Inflammatory macrophage (primary cell): ENCODE measurements around the gene ELAVL1.
"Not testable (repeated sequence)": the region's sequence is repeated elsewhere in the genome, so short reads cannot be mapped to it uniquely, and the experiment has no call there.

Source experiments
- DNase-seq, 2 donors: peaks; one replicate each; pipeline ENCODE4 v3.0.0-alpha.2; 2020 to 2022
- total RNA-seq, 18 experiments: gene quantifications; one replicate each; lab custom pipeline; 2026; ENCODE audit warnings: mixed read lengths in 6 of 18, inconsistent platforms in 2 of 18; lab: John Stamatoyannopoulos, UW

ELAVL1 gene
- 21.7 to 76.7 (median 53.7) reads per million in 18 experiments for total RNA-seq

DNA sequence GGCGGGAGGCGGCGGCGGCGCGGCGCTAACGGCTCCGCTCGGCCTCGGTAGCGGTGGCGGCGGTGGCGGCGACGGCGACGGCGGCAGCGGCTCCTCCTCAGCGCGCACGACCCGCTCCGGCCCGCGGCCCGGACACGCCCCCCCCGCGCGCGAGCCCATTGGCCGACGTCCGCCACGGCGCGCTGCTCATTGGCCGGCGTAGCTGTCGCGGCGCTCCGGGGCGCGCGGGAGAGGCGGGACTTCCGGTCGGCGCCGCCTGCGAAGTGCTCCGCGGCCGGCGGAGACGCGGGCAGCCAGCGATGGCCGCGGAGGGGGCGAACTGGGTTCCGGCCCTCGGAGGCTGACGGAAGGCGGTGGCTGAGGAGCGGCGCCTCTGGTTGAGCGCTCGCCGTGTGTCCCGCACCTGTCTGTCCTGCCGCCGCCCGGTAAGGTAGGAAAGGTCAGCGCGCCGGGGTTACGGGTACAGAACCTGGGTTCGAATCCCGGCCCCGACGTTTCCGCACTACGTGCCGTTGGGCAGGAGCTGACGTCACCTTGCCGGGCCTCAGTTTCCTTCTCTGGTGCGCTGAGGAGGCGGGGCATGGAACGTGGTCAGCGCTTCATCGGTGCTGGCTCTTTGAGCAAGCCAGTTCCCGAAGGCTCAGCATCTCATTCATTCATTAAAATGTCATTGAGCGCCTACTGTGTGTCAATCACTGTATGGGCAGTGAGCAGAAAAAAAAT lies at the start of gene ELAVL1:
TSS of gene ELAVL1 (minus strand) at position 108 of the 723 bp plus-strand sequence. CDS start 13,826 bp downstream, outside the sequence.
- DNase-seq: peak; percentile 90 to 96

DNA sequence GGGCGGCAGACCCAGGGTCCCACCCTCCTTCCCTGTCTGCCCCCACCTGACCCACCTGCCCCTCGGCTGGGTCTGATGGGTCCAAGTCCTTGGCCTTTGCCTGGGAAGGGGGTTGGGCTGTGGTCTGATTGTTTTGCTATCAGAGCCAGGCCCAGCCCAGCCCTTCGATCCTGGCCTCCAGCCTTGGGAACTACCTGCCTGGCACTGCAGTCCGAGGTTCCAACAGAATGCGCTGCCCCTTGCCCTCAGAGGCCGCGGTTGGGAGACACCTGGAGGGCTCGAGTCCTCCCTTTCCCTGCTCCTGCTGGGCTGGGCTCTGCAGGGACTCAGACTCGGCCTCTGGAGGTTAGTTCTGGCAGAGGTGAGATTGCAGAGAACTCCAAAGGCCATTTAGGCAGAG lies 48.7 kb upstream of the ELAVL1 start:
- no peak for DNase-seq

DNA sequence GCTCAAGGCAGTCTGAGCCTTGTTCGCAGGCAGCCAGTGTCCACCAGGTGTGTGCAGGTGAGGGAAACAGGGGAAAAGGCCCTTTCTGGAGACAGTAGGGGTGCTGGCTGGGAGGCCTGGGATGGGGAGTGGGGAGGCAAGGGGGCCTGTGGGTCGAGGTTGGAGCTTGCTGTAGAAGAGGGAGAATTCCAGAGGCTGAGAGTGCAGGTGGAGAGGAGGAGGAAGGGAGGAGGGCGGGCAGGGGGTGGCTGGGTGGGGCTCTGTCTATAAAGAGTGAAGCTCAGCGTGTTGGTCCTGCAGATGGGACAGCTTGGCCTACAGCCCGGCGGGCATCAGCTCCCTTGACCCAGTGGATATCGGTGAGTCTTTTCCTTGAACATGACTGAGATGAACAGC lies 47.0 kb upstream of the ELAVL1 start, which contains the start of gene CCL25:
TSS of gene CCL25 (plus strand) at position 297 of the 396 bp plus-strand sequence. CDS start 290 bp downstream, outside the sequence.
- no peak for DNase-seq

DNA sequence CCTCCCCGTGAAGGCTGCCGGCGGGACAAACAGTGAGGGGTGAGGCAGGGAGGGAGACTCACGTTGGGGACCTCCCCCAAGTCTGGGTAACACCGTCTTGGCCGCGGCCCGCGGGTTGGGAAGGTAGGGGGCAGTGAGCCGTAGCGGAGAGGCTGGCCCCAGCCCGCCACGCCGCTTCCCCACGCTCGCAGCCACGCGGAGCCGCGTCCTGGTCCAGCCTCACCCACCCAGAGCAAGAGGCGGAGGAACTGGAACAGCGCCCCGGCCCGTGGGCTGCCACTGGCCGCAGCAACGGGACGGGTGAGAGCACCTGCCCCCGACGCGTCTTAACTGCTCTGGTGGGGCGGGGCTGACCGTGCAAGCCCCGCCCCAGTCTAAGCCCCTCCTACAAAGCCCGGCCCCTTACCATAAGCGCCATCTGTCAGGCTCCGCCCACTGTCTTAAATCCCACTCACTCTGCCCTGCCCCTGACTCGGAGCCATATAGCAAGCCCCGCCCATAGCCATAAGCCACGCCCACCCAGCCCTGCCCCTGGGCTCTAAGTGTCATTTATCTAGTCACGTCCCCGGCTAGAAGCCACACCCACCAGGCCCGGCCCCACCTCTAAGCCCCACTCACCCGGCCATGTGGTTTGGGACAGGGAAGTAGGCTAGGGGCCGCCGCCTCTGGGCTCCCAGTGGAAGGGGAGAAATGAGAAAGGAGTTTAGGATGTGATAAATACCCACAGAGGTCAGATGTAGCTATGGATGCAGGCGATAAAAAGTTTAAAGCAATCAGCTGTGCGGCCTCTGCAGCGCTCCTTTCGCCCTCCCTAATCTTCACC lies 45.0 kb upstream of the ELAVL1 start:
- peak; percentile 99 for DNase-seq

DNA sequence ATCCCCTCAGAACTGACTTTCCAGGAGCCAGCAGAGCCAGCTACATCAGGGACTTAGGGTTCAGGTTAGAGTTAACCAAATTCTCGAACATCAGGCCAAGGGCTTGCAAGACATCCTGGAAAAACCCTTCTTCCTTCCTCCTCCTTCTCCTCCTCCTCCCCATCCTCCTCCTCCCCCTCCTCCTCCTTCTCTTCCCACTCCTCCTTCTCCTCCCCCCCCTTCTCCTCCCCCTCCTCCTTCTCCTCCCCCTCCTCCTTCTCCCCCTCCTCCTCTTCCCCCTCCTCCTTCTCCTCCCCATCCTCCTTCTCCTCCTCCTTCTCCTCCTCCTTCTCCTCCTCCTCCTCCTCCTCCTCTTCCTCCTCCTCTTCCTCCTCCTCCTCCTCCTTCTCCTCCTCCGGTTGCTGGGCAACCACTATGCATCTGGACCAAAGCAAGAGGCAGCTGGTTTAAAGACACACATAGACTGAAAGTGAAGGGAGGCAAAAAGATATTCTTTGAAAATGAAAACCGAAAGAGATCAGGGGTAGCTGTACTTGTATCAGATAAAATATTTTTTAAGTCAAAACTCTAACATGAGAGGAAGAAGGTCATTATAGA lies 41.2 kb upstream of the ELAVL1 start:
- no peak for DNase-seq

DNA sequence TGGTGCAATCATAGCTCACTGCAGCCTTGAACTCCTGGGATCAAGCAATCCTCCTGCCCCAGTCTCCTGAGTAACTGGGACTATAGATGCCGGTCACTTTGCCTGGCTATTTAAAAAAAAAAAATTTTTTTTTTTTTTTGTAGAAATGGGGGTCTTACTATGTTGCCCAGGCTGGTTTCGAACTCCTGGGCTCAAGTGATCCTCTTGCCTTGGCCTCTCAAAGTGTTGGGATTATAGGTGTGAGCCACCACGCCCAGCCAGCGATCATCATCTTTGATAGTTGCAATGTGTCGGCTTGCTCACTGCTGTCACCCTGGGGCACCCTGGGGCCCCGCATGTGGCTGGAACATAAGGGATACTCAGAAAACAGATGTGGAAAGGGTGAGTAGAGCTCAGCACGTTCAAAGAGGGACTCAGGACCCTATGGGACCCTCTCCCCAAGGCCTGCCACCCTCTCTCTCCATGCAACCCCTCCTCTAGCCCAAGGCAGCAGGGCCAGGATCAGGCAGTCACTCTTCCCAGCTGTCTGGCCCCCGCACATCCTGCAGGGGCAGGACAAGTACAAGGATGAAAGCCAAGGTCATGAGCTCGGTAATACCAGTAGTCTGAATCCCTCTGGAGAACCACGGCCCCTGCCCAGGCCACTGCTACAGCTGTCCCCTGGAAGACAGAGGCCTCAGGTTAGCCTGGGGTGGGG lies 40.6 kb upstream of the ELAVL1 start:
- DNase-seq: no peak

DNA sequence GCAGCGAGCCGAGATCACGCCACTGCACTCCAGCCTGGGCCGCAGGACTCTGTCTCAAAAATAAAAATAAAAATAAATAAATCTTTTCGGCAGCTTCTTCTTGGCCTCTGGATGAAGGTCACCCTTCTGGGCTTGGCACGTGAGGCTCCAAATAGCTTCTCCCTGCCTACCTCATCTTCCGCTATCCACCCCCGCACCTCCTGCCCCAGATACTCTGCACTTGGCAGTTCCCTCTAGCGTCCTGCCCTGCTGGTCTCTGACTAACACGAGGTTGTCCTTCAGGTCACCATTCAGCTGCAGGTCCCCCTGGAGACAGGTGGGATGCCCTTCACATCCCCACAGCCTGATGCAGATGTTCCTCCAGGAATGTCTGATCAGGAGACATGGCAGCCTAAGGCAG lies 38.6 kb upstream of the ELAVL1 start:
- peak; percentile 15 to 65 for DNase-seq

DNA sequence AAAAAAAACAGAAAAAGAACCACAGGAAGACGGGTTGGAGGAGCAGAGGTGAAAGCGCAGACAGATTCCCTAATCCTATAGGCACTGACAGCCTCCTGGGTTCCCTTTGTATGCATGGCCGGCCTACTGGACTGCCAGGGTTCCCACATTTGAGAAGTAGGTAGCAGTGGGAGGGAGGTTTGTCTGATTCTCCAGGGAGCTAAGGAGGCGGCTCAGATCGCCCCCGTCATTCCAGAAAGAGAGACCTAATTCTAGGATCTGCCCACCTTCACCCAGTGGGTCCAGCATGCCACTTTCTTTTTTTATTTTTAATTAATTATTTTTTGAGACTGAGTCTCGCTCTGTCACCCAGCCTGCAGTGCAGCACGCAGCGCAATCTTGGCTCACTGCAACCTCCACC lies 37.5 kb upstream of the ELAVL1 start:
- no peak for DNase-seq

DNA sequence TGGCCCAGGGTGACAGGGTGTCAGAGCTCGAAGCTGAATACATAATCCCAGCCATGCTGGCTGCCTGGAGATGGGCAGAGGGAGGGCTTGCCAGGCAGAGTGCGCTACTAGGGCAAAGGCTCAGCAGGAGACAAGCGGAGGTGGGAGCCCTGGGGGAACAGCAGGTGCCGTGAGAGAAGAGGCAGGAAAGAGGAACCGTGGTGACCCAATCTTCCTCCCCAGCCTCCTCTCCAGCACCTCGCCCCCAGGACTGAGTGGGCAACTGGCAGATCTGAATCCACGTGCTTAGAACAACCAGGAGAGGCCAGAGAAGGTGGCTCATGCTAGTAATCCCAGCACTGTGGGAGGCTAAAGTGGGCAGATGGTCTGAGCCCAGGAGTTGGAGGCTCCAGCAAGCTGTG lies 36.1 kb upstream of the ELAVL1 start:
- DNase-seq: peak; percentile 48 to 79

DNA sequence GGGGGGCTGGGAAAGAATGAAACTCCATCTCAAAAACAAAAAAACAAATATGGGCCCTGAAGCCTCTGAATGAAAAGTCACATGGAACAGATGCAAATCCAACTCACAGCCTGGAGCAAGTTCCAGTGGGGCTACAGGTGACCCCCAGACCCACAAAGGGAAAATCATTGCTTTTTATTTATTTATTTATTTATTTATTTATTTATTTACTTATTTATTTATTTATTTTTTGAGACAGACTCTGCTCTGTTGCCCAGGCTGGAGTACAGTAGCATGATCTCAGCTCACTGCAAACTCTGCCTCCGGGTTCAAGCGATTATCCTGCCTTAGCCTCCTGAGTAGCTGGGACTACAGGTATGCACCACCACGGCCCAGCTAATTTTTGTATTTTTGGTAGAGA lies 33.8 kb upstream of the ELAVL1 start:
- DNase-seq: no peak

DNA sequence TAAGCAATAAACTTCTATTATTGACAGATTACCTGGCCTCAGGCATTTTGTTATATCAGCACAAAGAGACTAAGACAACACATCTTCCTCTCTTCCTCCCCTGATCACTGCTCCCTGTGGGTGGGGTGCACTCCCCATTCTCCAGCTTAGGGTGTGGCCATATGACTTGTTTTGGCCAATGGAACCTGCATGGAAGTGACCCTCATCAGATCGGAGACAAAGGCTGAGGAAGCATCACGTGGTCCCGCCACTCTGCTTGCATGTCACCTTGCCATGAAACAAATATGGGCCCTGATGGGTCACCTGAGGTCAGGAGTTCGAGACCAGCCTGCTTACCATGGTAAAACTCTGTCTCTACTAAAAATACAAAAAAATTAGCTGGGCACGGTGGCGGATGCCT lies 33.4 kb upstream of the ELAVL1 start:
- DNase-seq: no peak

DNA sequence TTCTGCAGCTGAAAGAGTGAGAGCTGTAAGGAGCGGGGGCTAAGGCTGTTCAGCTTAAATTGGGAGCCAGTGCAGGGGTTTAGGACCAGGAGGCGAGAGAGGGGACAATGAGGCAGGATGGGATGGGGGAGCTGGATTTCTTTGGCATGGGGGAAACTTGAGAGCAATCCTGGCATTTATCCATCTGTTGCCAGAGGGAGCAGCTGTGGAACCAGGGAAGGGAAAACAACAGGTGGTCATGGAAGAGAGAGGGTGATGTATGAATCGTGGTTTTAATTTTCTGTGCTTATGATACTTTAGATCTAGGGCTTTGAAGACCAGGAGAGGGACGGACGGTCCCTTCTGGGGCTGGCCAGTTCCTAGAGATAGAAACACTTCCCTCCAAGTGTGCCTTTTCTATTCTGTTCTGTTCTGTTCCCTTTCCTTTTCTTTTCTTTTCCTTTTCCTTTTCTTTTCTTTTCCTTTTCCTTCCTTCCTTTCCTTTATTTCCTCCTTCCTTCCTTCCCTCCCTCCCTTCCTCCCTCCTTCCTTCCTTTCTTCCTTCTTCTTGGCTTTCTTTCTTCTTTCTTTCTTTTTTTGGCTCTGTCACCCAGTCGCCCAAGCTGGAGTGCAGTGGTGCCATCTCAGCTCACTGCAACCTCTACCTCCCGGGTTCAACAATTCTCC lies 31.1 kb upstream of the ELAVL1 start:
- no peak for DNase-seq

DNA sequence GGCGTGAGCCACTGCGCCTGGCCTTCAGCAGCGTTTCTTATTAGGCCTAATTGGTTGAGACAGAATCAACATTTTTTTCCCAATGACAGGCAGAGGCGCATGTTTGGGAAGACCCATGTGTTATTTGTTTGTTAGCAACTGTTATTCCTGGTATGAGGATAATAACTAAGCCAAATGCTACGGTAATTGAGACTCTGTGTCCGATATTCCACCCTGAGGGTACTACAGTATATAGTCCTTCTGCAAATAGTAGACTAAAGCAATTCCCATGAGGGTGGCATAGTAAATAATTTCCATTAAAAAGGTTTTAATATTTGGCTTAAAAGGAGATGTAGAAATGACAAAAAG lies 28.7 kb upstream of the ELAVL1 start:
- no peak for DNase-seq

DNA sequence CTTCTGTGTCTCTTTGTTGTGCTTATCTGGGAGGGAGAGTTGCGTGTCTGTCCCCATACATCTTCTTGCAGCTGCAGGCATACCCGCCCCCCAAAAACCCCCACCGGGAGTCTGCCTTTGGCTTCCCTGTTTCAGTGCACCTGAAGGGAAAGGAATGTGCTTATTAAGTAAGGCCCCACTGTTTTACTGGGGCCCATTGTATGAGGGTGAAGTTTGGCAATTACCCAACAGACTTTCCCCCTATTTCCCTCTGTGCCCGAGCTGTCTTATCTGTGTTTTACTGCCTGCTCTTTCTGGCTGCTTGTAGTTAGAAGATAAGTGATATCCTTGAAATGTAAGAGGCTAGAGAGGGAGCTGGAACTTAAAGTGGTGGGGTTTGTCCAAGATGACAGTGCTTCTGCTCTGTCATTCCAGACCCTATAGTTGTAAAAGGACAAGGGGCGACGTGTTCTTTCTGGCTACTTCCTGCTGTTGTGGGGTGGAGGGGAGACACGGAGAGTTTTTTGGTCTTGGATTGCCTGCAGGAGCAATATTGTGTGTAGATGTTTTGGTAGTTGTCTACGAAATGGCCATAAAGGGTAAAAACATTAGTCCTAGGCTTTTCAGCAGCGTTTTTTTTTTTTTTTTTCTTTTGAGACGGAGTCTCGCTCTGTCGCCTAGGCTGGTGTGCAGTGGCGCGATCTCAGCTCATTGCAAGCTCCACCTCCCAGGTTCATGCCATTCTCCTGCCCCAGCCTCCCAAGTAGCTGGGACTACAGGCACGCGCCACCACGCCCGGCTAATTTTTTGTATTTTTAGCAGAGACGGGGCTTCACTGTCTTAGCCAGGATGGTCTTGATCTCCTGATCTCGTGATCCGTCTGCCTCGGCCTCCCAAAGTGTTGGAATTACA lies 28.1 kb upstream of the ELAVL1 start:
- DNase-seq: not testable (repeated sequence)

DNA sequence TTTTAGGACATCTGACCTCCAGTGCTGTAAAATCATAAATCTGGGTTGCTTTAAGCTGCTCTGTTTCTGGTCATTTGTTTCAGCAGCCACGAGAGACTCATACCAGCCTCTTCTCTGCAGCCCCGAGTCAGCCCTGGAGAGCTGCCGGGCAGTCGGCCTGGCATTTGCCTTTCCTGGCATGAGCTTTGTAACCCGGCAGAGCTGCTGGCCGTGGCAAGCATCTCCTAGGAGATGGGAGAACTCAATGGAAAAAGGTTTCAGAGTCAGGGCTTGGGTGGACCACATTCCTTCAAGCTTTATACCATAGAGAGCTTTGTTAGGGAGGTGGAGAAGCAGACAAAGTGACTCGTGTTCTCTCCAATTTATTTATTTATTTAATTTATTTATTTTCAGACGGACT lies 25.5 kb upstream of the ELAVL1 start:
- DNase-seq: no peak

DNA sequence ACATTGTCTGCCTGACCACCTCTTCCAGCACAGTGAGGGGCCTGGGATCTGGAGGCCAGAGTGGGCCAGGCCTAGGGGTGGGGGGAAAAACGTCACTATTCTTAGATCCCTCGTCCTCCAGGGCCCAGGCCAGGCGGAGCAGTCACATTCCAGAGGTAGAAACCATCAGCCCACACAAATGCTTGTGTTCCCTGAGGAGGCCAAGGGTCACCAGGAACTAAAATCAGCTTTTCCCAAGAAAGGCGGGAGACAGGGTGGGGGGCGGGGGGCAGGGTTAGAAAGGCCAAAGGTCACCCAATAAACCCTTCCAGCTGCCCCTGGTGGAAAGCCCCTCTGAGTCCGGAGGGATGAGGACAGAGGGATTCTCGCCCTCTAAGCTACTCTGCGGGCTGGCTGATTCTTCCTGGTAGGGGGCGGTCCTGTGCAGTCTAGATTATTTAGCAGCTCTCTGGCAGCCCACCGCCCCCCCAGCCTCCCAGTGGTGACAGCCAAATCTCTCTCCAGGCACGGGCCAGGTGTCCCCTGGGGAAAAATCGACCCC lies 23.6 kb upstream of the ELAVL1 start:
- no peak for DNase-seq

DNA sequence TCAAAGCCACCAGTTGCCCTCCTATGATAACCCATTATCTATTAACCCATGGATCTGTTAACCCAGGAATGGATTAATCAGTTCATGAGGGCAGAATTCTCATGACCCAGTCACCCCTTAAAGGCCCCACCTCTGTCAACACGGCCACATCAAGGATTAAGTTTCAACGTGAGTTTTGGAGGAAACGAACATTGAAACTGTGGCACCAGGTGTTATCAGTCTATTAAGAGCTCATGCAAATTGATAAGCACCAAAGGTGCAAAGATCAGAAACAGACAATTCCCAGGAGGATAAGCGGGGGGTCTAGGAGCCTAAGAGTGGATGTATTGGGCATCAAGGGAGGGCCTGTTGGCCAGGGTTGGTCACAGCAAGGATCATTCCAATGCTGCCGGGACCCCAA lies 19.9 kb upstream of the ELAVL1 start:
- DNase-seq: no peak

DNA sequence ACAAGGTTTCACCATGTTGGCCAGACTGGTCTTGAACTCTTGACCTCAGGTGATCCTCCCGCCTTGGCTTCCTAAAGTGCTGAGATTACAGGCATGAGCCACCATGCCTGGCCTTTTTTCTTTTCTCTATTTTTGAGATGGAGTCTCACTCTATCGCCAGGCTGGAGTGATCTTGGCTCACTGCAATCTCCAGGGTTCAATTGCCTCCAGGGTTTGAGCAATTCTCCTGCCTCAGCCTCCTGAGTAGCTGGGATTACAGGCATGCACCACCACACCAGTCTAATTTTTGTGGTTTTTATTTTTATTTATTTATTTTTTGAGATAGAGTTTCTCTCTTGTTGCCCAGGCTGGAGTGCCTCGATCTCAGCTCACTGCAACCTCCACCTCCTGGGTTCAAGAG lies 18.8 kb upstream of the ELAVL1 start:
- DNase-seq: not testable (repeated sequence)

DNA sequence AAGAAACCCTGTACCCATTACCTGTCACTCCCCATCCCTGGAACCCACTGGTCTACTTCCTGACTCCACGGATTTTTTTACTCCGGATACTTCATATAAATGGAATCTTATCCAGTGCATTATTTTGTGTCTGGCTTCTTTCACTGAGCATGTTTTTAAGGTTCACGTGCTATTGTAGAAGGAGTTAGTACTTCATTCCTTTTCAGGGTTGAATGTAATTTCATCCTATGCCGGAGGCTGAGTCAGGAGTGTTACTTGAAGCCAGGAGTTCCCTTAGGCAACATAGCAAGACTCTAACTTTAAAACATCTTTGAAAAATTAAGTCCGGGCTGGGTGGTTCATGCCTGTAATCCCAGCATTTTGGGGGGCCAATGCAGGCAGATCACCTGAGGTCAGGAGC lies 17.9 kb upstream of the ELAVL1 start:
- DNase-seq: no peak

DNA sequence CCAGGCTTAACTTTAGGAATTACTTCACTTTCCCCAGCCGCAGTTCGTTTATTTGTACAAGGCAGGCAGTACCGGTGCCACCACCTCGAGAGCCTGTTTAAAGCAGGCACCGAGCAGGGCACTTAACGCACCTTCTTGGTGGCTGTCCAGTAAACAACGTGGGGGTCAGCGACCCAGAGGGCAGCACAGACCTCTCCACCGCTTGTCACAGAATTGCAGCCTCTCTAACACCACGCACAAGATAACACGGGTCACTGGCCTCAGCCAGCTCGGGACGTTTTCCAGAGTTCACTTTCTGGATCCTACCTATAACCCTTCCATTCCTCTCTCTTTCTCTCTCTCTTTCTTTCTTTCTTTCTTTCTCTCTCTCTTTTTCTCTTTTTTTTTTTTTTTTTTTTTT lies 16.8 kb upstream of the ELAVL1 start:
- no peak for DNase-seq

DNA sequence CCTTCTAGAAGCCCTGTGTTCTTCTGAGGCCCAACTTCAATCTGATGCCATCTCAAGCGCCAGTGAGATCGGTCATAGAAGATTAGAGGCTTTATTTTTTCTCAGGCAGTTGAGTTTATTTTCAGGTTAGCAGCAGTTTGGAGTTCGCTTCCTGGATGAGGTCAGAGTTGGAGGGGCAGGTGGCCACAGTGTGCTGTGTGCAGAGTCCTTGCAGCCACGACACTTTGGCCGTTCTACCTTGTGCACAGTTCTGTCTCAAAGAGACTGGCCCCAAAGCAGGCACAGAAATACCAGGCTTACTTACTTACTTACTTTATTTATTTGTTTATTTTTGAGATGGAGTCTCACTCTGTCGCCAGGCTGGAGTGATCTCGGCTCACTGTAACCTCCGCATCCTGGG lies 15.9 kb upstream of the ELAVL1 start:
- no peak for DNase-seq
